ENCODE measurements around the gene POLR2B.
"Not testable (repeated sequence)": the region's sequence is repeated elsewhere in the genome, so short reads cannot be mapped to it uniquely, and the experiment has no call there.

Gene POLR2B

DNA sequence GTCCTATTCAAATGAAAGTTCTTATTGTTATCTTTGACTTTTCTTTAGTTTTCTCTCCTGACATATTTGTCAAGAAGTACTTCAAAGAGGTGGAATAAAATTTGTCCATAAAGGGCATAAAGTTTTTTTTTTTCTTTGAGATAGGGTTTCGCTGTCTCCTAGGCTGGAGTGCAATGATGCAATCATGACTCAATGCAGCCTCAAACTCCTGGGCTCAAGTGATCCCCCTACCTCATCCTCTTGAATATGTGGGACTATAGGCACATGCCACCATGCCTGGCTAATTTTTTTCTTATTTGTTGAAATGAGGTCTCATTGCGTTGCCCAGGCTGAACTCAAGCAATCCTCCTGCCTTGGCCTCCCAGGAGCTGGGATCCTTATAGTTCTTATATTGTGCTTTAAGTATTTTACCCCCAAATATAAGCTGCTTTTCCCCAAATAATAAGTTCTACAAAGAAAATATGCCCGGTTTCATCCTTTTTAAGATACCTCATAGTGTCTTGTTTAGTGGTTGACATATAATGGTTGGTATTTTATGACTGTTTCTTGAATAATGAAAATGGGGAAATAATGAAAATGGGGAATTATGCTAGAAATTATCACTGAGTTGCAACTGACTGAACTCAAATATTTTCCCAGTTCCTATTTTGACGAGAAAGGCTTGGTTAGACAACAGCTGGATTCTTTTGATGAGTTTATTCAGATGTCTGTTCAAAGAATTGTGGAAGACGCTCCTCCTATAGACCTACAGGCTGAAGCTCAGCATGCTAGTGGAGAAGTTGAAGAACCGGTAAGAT is 11.6 kb downstream of the POLR2B start:
- DNase-seq, result no peak

DNA sequence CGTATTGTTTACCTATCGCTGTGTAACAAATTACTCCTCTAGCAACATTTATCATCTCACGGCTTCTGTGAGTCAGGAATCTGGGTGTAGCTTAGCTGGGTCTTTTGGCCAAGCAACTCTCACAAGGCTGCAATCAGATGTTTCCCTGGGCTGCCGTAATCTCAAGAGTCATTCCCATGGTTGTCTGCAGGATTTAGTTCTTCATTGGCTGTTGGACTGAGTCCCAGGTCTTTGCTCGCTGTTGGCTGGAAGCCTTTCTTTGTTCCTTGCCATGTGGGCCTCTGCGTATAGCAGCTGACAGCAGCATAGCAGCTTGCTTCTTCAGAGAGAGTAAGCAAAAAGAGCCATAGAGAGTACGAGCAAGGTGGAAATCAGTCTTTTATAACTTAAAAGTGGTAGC is 16.8 kb downstream of the POLR2B start:
- DNase-seq, result no peak

DNA sequence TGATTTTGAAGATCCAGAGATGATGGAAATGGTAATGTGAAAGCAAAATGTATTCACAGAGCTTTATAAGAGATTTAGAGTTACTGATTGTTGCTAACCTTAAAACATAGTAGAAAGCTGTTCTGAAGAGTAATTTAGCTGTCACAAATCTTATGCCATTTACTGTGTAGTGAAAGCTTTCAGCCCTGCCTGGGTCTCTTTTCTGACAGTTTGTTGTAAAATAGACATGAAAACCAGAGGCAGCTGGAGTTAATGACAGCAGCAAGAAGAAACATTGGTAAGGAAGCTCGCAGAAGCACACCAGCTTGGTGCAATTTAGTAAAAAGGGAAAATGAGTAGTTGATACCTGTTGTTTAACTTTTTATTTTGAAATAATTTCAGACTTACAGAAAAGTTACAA is 21.1 kb downstream of the POLR2B start:
- no peak for DNase-seq

DNA sequence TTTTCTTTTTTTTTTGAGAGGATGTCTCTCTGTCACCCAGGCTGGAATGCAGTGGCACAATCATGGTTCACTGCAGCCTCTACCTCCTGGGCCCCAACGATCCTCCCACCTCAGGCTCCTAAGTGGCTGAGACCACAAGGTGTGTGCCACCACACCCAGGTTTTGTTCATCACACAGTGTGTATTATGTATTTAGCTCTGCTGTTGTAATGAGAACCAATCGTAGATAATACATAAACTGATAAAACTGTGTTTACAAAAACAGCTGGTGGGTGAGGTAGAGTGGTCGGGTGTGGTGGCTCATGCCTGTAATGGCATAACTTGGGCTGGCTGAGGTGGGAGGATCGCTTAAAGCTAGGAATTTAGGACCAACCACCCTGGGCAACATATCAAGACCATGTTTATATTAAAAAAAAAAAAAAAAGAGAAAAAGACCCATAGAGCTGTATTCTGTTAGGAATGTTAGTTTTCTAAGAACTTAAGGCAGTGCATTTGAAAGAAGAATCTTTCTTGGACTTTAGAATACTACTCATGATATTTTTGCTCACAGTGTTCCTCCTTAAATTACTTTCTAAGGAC is 34.9 kb downstream of the POLR2B start:
- no peak for DNase-seq

DNA sequence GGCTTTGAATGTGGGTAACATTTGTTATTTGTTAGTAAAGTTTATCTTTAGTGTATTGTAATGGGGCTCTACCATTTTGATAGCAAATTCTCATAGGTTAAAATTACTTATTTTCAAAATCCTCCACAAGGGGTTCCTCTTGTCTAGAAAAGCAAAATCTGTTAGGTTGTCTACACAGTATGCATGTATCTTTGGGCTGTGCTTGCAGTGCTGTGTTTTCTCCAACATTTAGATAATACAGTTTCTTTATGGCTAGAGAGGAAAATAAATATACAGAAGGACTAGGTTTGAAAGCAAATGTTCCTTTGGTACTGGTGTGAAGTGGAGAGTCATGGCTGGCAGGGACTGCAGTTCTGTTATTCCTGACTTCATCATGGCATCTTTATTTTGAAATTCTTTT is 40.3 kb downstream of the POLR2B start:
- DNase-seq, result no peak

DNA sequence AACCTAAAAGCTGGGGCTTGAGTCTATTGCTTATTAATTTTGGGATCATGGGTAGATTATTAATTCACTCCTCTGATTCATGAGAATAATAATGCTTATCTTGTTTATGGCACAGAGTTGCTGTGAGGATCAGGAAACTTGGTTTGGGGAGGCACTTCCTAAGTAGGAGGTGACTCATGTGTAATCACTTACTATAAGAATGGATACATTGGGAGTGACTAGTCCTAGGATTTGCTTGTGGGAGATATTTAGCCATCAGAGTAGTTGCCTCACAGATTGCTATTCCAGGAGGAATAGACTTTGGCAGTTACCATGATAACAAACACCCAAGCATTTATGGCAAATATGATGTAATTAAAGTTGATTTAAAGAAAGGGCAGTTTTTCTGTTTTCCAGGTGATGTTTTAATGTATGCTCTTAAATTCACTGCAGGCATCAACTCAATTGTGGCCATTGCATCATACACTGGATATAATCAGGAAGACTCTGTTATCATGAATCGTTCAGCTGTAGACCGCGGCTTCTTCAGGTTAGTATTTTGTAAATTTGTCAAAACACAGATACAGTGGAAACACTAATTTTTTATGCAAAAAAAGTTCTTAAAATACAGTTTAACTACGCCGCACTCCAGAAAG is 41.9 kb downstream of the POLR2B start:
- no peak for DNase-seq

DNA sequence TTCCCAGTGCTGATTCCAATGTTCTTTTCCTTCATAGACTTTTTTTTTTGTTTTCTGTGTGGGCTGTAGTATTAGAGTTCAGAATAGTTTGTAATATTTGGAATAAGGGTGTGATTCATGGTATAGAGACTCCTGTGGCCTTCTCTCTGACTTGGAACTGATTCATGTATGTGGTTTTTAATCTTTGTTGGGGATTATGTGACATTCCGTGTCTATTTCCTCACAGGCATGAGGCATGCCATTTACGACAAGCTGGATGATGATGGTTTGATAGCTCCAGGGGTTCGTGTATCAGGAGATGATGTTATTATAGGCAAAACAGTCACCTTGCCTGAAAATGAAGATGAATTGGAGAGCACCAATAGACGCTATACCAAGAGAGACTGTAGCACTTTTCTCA is 44.4 kb downstream of the POLR2B start:
- no peak for DNase-seq

DNA sequence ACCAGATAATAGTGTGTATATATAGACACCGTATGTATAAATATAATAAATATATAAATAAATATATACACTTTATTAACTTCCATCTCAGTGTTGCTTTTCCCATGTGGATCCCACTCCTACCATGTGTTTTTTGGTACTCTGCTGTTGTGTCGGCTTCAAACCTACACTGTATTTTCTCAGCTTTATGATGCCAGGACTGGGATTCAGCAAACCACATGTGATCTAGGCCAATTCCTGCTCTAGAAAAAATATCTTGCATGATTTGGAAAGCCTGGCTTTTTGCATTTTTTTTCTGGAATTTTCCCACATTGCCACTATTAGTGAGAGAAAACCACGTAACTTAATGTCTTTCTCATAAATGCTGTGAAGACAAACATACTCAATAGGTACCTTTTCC is 55.8 kb downstream of the POLR2B start:
- no peak for DNase-seq

DNA sequence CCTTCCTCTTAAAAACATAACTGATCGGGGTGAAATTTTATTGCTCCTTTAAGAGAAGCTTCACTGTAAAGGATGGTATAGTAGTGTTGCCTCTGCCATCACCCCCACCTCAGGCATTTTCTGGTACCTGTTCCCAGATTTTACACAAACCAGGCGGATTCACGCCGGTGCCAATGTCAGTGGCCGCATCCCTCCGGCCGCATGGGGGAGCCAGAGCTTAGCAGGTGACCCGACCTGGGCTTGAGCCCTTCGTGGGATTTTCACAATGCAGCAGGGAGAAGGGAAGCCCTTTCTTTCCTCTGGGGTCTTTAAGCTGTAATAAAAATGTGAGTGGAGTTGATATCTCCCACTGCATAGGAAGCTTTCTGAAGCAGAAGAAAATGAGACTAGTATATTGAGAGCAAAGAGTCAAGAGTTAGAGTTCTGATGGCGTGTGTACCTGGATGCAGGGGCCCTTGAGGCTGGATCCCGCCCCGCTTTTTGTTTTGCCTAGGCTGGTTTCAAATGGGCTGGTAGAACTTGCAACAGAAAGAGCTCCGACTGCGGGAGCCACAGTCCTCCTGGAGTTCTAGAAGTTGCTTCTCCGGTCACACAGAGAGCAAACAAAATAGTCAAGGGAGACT is 59.4 kb downstream of the POLR2B start:
- no peak for DNase-seq

DNA sequence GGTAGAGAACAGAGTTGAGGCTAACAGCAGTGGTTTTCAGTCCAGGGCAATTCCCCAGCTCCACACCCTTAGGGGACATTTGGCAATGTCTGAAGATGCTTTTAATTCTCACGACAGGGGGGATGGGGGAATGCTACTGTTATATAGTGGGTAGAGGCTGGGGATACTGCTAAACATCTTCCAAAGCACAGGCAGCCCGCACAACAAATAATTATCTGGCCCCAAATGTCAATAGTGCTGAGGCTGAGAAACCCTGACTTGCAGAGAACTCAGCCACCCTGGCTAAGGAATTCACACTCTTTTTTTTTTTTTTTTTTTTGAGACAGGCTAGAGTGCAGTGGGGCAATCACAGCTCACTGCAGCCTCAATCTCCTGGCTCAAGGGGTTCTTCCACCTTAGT is 60.6 kb downstream of the POLR2B start:
- DNase-seq, result no peak

DNA sequence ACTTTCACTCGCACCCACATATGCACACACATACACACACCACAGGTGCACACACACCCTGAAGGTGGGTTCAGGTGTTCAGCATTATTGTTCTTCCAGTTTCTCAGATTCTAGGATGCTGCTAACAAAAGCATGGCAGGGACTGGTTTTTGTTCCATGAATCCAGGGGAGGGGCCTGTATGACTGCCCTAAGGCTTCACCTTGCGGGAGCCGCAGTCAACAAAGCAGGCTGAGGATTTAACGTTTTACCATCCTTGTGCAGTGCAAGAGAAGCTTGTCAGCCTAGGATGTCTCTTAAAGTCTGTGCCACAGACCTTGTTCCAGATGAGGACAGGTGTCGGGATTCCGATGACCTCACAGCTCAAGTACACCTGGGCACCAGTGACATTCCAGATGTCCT is 61.8 kb downstream of the POLR2B start:
- no peak for DNase-seq

DNA sequence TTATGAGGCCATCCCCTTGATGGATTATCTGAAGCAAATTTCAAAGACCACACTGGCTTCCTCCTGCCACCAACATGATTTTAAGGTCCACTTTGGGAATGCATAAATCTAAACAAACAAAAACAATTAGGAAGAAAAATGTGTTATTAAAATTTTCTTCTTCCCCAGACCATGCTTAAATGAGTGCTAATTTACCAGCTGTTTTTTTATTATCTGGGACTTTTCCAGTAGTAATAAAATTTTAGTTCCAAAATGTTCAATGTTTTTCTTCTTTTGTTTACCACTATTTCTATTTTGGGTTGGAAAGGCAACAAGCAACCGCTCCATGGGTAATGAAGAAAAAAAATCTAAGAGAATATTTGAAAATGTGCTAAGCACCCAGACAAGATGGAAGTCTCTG is 62.3 kb downstream of the POLR2B start:
- DNase-seq, result no peak

DNA sequence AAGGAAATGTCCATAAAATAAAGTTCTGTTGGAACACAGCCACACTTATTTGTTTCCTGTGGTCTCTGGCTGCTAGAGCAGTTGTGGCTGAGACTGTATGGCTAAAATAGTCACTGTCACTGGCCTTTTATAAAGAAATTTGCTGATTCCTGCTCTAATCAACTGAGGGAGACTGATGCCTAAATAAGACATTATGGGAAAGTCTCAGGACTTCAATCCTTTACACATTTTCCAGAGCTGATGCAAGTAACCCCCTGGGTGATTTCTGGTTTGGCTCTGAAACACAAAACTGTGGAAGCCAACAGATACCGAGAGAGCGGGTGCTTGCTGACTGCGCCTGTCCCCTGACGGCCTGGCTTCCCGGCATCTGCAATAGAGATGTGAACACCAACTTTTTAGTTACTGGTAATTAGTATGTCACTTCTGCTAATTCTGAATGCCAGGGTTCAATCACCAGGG is 64.0 kb downstream of the POLR2B start:
- no peak for DNase-seq

DNA sequence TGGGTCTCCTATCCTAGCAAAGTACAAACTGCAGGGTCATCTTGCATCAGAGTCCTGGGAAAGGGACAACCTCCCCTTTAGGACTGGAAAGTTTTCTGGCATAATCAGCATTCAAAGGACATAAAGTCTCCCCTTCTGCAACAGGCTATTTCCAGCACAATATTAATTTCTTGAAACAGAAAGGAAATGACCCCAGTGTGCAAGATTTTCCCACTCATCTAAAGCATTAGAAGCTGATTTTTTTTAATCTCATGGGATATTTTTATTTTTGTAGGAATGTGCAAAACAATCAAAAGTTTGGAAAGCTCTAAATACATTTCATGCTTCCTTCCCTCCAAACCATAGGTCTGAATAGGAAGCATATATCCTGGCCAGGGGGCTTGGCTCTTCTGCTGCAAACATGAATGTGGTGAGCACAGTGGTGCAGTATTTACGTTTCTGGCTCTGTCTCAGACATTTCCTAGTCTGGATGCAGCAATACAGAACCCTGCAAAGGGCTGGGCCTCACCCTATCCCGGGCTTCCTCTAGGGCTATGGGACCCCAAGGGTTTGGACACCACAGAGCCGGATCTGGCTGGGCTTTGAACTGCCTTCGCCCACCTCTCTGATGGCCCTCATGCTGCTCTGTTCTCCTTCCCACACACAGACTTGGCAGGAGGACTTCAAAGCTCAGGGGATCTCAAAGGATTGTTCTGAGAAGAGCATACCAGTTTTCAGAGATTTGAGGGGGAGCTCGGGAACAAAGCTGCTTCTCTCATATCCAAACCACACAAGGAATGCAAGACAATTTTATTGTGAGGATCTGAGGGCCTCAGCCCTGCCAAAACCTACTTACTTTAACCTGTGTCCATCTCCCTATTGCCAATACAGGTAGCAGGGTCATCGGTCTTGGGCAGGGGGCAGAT is 64.9 kb downstream of the POLR2B start:
- no peak for DNase-seq

DNA sequence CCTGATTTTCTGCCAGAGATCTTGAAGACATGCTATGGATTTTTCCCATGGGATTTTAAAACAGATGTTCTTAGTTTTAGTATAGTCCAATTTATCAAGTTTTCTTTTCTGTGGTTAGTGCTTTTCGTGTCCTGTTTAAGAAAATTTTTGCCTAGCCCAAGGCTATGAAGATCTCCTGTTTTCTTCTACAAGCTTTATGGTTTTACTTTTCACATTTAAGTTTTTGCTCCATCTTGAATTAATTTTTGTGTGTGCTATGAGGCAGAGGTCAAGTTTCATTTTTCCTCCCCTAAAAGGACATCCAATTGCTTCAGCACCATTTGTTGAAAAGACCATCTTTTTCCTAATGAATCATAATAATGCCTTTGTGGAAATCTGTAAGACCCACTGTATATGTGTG is 65.6 kb downstream of the POLR2B start:
- no peak for DNase-seq

DNA sequence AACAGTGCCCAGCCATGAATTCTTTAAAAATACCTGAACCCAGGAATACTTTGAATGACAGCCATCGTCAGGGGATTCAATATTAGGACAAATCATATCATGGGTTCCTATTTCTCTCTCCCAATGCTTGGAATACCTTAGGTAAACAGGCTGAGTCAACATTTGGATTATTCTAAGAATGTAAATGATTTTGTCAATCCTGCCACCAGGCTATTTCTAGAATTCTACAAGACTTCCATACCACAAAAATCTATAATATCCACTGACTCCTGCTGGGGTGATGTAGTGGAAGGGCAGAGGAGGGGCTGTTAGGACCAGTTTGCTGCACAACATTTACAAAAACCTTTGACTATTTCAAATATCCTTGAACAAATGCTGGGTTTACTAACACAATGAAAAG is 66.3 kb downstream of the POLR2B start:
- no peak for DNase-seq

DNA sequence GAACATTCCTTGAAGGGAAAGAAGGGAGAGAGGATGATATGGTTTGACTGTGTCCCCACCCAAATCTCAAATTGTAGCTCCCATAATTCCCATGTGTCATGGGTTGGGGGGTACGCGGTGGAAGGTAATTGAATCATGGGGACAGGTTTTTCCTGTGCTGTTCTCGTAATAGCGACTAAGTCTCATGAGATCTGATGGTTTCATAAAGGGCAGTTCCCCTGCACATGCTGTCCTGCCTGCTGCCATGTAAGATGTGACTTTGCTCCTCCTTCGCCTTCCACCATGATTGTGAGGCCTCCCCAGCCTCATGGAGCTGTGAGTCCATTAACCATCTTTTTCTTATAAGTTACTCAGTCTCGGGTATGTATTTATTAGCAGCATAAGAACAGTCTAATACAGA is 68.3 kb downstream of the POLR2B start:
- not testable (repeated sequence) for DNase-seq

DNA sequence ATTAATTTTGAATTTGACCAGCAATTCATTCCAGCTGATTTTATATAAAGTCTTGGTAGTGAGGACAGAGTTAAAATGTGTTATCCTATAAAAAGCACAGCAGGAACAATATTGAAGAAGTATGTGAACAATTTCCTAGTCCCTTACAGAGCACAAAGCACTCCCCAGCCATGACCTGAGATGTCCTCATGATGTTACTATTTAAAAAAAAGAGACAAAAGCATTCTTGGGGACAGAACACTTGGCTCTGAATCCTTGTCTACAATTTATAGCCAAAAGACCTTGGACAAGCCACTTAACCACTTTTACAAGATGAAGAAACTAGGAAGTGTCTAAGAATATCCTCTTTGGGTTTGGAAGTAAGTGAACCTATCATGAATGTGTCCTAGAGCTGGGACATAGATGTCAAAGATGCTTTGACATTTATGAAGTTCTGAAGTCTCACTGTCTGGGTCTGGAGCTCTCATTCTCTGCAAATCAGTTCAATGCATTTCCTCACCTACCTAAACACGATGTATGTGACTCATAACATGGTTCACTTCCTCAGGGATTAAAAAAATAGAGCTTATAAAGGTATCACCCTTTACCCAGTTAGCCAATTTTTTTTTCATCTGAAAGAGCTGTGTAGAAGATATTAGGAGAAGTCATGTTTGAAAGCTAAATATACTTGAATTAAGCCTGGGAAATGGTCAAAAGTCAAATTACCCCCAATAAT is 70.1 kb downstream of the POLR2B start:
- no peak for DNase-seq

DNA sequence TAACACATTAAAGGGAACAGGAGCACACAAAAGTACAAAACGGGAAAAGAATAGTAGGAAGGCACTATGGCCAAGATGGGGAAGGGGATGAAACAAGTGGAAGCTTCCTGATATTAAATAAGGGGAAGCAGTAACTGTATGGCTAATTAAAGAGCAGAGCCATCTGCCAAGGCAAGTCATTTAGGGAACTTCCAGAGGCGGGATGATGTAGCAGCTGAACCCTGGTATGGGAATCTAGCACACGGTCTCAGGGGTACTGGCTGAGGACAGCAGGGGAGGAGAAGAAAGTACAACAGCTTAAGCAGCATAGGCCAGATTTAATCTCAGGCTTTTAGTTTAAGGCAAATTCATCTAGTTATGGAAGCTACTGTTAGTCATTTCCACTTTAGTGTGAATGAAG is 72.4 kb downstream of the POLR2B start:
- DNase-seq, result no peak

DNA sequence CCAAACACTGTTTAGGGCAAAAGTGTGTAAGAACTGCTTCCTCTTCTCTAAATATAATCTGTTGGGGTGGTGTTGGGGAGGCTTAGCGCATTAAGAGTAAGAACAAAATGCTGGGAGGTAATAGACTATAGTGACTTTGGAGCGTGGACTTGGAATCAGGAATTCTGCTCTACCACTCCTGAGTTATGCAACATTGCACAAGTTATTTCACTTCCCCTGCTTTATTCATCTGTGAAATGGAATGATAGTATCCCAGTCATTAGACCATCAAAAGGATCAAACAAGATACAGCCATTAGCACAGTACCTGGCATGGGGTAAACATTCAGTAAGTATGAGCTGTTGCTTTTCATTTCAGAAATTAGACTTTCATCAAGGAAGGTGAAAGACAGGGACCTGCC is 72.8 kb downstream of the POLR2B start:
- DNase-seq, result no peak

DNA sequence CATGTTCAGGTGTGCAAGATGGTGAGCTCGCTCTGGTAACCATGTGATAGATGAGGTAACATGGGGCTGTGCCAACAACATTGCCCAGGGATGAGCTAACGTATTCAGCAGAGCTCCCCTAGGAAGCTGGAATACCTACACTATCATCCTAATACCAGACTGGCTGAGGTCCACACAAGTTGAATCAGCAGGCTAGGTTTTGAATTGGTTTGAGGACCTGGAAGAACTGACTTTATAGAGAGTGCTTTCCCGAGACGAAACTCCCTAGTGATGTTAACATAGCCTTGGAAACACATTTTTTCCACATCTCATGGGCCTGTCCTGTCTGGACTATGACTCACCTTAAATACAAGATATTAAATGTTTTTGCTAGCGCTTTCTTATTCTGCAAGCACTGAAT is 74.8 kb downstream of the POLR2B start:
- DNase-seq, result no peak

DNA sequence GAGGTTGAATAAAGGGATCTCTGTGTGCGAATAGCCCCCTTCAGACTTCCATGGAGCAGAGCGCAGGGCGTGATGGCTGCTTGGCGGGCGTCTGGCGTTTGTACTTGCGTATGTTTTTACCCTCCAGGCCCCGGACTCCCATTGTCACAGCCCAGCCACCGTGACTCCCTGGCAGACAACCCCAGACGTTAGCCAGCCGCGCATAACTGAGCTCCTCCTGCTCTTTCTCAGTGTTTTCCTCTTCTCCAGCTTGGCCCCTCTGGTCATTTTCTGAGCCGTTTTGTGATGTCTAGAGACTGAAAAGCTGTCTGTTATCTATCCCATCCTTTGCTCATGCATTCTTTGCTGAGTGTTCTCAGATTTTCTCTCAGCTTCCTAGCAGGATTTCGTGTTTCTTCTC is 77.2 kb downstream of the POLR2B start:
- DNase-seq, result no peak

All from NCI-H1048 (cell line).